Erythroblast (primary cell): ENCODE data around the gene PARN.

ENCODE experiments used
- GATA1 ChIP-seq: IDR thresholded peaks from 2 replicates; pipeline ENCODE4 v1.6.1; 2011; ENCODE audit warnings: low read depth, mild to moderate bottlenecking, control low read depth, low read length, moderate library complexity
- POLR2A ChIP-seq: IDR thresholded peaks from 2 replicates; pipeline ENCODE4 v1.6.1; 2011; ENCODE audit warnings: mild to moderate bottlenecking, low read length

DNA sequence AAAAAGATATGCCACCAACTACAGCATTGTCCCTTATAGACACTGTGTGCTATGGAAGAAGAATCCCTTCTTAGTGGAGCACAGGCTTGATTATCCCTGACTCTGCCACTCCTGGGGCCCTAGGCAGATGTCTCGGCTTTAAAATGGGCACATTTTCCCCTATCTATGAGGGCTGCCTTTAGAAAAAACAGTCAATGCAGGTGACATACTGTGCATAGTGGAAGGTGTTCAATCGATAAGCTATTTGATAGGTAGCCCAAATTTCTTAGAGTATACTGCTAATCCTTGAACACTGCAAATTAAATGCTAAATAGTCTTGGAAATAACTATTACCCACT lies 64.4 kb downstream of the PARN start:
- TF ChIP-seq POLR2A = no peak
- TF ChIP-seq GATA1 = no peak
